ENCODE results near the gene DNAH1. TPM values are rescaled to one million over a fixed set of nuclear protein-coding genes. Genes with fewer than 3 reads are reported as not detected.

The DNAH1 gene
- total and polyA plus RNA-seq, 2 of the 4 experiments (the other 2 are of a cell fraction), result 2.0 to 4.0 TPM

- H3K27ac ChIP-seq (ENCODE audit: insufficient read depth, low read length), result no peak overlapping the region
- H3K9me1 ChIP-seq (ENCODE audit: insufficient read depth, low read length), result no peaks in the 10 kb centered on the region
- no peak overlapping the region for H2AK9ac ChIP-seq (replicated peaks; ENCODE audit: low read depth, low read length, poor library complexity)
- BruUV-seq (replicated peaks), result no TSS peak
- dilution Hi-C loops (cut with HindIII; ENCODE audit: low sequenced_read_pairs, unreplicated experiment) (no loop called here), intact Hi-C loops (cut with micrococcal nuclease) (no loop called here), in situ Hi-C loops (cut with MboI; ENCODE audit: low sequenced_read_pairs) (no loop called here)
- no peak overlapping the region for H3K4ac ChIP-seq (ENCODE audit: low read depth, low read length)
- ChIA-PET POLR2A (ENCODE audit: unreplicated experiment) (no interaction called here), CTCF (no interaction called here)
- WGBS, 2 experiments (ENCODE audit: extremely low coverage in 2 of 2, insufficient read length in 1 of 2), result 60% methylated on average over 1 of the region's 4 CpGs; no CpG with 5 or more reads in 1 of the 2 experiments
- no peak overlapping the region for H3K4me3 ChIP-seq (ENCODE audit: insufficient read depth, low read depth, low read length)
- no peak overlapping the region for H3K56ac ChIP-seq (ENCODE audit: extremely low read depth, insufficient read depth, low read length)
- no peak overlapping the region for H3K9ac ChIP-seq (ENCODE audit: low read depth, low read length)
- H3K79me1 ChIP-seq (ENCODE audit: low read depth in 1 of 2, low read length in 2 of 2), result no peaks in the 10 kb centered on the region
- peaks cover 3% of the 10 kb centered on the region; the same call in 1 of the 2 replicates for H3K36me3 ChIP-seq (ENCODE audit: control insufficient read depth, insufficient read depth, low read length)
- H2BK120ac ChIP-seq (ENCODE audit: low read depth, low read length), result no peak overlapping the region
- no peak overlapping the region for H3K4me2 ChIP-seq (ENCODE audit: low read depth, low read length)
- no peaks in the 10 kb centered on the region for H3K27me3 ChIP-seq (ENCODE audit: control insufficient read depth, insufficient read depth, low read length)
- no peak overlapping the region for H4K91ac ChIP-seq (ENCODE audit: insufficient read depth, low read depth, low read length)
- no peak overlapping the region for H2BK20ac ChIP-seq (ENCODE audit: low read depth, low read length)
- H4K5ac ChIP-seq (ENCODE audit: low read depth, low read length), result no peak overlapping the region
- ATAC-seq (ENCODE audit: low read depth) (no peak), DNase-seq (no peak)
- no peak overlapping the region for H2AK5ac ChIP-seq (ENCODE audit: low read depth, low read length)
- no peaks in the 10 kb centered on the region; the same call in none of the 2 replicates for H4K20me1 ChIP-seq (ENCODE audit: insufficient read depth, low read length)
- H2BK15ac ChIP-seq (ENCODE audit: low read depth, low read length), result no peak overlapping the region
- H2BK5ac ChIP-seq (ENCODE audit: low read depth, low read length, poor library complexity, severe bottlenecking), result no peak overlapping the region
- no peak overlapping the region for H2AFZ ChIP-seq (replicated peaks; ENCODE audit: low read length, poor library complexity)
- TF ChIP-seq BHLHE40 (IDR thresholded peaks at IDR 0.05; ENCODE audit: low read depth, low read length) (no peak), CTCF (conservative IDR thresholded peaks at IDR 0.05; ENCODE audit: low read depth, low read length) (no peak), MXI1 (IDR thresholded peaks at IDR 0.05; ENCODE audit: borderline replicate concordance, low read depth, low read length) (no peak), MAFK (IDR thresholded peaks at IDR 0.05; ENCODE audit: low read depth, low read length) (no peak), RFX5 (IDR thresholded peaks at IDR 0.05; ENCODE audit: low read depth, low read length) (no peak)
- H4K8ac ChIP-seq (ENCODE audit: low read depth in 2 of 2, low read length in 2 of 2), result no peak overlapping the region
- no peaks in the 10 kb centered on the region for H3K9me3 ChIP-seq (ENCODE audit: control insufficient read depth, insufficient read depth, low read length)
- no peak overlapping the region for H3K23ac ChIP-seq (ENCODE audit: low read depth, low read length)
- no peak overlapping the region for H3K18ac ChIP-seq (ENCODE audit: low read depth, low read length)
- H3K14ac ChIP-seq (replicated peaks; ENCODE audit: low read depth, low read length), result no peak overlapping the region
- H3K4me1 ChIP-seq (ENCODE audit: control insufficient read depth, insufficient read depth, low read length), result peaks cover 4% of the 10 kb centered on the region; the same call in 1 of the 2 replicates
Observed at GRCh38 chr3:52306978-52307377, 9.1 kb upstream of the DNAH1 start.
